Neural crest cell (in vitro differentiated cells): ENCODE results near the gene DAP. TPM values are rescaled to one million over a fixed set of nuclear protein-coding genes. Genes with fewer than 3 reads are reported as not detected.
"Not testable (repeated sequence)": the region's sequence is repeated elsewhere in the genome, so short reads cannot be mapped to it uniquely, and the experiment has no call there.

Experiments
- DNase-seq: peaks from one replicate; pipeline ENCODE4 v3.0.0; 2021; ENCODE audit warnings: low read depth, mixed read lengths, low spot score
- H3K27ac Mint-ChIP-seq: one replicate; pipeline ENCODE4 v1.8.0; 2021; ENCODE audit warnings: mild to moderate bottlenecking, mixed read lengths; ENCODE audit not compliant: unreplicated experiment
- H3K27me3 Mint-ChIP-seq: 2 replicates; pipeline ENCODE4 v1.8.0; 2021; ENCODE audit warnings: low read depth, mild to moderate bottlenecking, mixed read lengths
- H3K36me3 Mint-ChIP-seq: 2 replicates; pipeline ENCODE4 v1.8.0; 2021; ENCODE audit warnings: low read depth, mild to moderate bottlenecking, mixed read lengths
- H3K4me1 Mint-ChIP-seq: 2 replicates; pipeline ENCODE4 v1.8.0; 2021; ENCODE audit warnings: mixed read lengths
- H3K4me3 Mint-ChIP-seq: one replicate; pipeline ENCODE4 v1.8.0; 2021; ENCODE audit warnings: mild to moderate bottlenecking, mixed read lengths
- H3K9me3 Mint-ChIP-seq: 2 replicates; pipeline ENCODE4 v1.8.0; 2021; ENCODE audit warnings: mixed read lengths
- CTCF ChIP-seq: fragments of 200-600 bp; sonication (generic); conservative IDR thresholded peaks from 2 replicates; pipeline ENCODE4 v1.5.0; 2021; ENCODE audit warnings: antibody characterized with exemption, mild to moderate bottlenecking
- total RNA-seq: library from RNA; stranded (reverse); gene quantifications from 2 replicates; pipeline ENCODE4 v1.2.1, GENCODE V29; 2021

Gene DAP
- total RNA-seq, 1 donor from 2014 or later = 107 TPM

- Mint-ChIP-seq H3K4me1 (no peaks in the 10 kb centered on the region), H3K4me3 (no peak overlapping the region), H3K36me3 (peaks cover 39% of the 10 kb centered on the region), H3K27ac (no peak overlapping the region), H3K9me3 (peaks cover 6% of the 10 kb centered on the region), H3K27me3 (no peaks in the 10 kb centered on the region)
- no peak for DNase-seq
- TF ChIP-seq CTCF = no peak
These were observed 41.1 kb downstream of the DAP start for GRCh38 chr5:10719965-10720364.

DNA sequence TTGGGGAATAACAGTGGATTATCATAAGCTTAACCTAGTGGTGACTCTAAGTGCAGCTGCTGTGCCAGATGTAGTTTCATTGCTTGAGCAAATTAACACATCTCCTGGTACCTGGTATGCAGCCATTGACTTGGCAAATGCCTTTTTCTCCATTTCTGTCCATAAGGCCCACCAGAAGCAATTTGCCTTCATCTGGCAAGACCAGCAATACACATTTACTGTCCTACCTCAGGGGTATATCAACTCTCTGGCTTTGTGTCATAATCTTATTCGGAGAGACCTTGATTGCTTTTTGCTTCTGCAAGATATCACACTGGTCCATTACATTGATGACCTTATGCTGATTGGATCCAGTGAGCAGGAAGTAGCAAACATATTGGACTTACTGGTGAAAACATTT lies 42.4 kb downstream of the DAP start:
- not testable (repeated sequence) for H3K4me3 Mint-ChIP-seq, H3K9me3 Mint-ChIP-seq, H3K27ac Mint-ChIP-seq, H3K27me3 Mint-ChIP-seq, H3K4me1 Mint-ChIP-seq, DNase-seq
- peaks cover 46% of the 10 kb centered on the region for H3K36me3 Mint-ChIP-seq

- H3K36me3 Mint-ChIP-seq = peaks cover 52% of the 10 kb centered on the region
- not testable (repeated sequence) for H3K27ac Mint-ChIP-seq, H3K4me3 Mint-ChIP-seq, DNase-seq, H3K27me3 Mint-ChIP-seq, H3K4me1 Mint-ChIP-seq, H3K9me3 Mint-ChIP-seq
These were observed 44.2 kb downstream of the DAP start for GRCh38 chr5:10716825-10717224.

- Mint-ChIP-seq H3K4me3 (no peak overlapping the region), H3K27me3 (no peaks in the 10 kb centered on the region), H3K36me3 (peaks cover 46% of the 10 kb centered on the region), H3K4me1 (no peaks in the 10 kb centered on the region), H3K27ac (no peak overlapping the region), H3K9me3 (peaks cover 4% of the 10 kb centered on the region)
- DNase-seq = no peak
- no peak for TF ChIP-seq CTCF
These were observed 45.3 kb downstream of the DAP start for GRCh38 chr5:10715605-10716290.

- Mint-ChIP-seq H3K9me3 (no peaks in the 10 kb centered on the region), H3K36me3 (peaks cover 36% of the 10 kb centered on the region), H3K4me1 (no peaks in the 10 kb centered on the region), H3K27me3 (no peaks in the 10 kb centered on the region), H3K27ac (no peak overlapping the region), H3K4me3 (no peak overlapping the region)
- TF ChIP-seq CTCF = no peak
- no peak for DNase-seq
These were observed 48.3 kb downstream of the DAP start for GRCh38 chr5:10712574-10713366.

DNA sequence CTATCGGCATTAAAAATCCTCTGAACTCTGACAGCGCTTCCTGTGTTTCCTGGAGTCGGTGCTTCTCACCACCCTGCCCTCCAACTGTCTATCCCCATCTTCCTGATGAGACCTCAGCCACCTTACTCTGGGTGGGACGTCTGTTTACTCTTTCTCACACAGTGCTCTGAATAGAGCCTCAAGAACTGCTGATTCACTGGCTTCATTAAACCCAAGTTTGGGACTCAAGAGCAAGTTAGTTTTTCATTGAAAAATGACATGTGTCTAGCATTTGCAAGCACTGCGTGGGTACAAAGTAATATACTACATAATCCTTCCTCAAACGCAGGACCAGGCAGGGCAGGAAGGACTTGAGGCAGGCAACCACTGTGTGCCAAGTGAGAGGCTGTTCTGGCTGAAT lies 49.5 kb downstream of the DAP start:
- peaks cover 32% of the 10 kb centered on the region for H3K36me3 Mint-ChIP-seq
- TF ChIP-seq CTCF = no peak
- H3K9me3 Mint-ChIP-seq = no peaks in the 10 kb centered on the region
- no peak for DNase-seq
- no peak overlapping the region for H3K4me3 Mint-ChIP-seq
- no peaks in the 10 kb centered on the region for H3K27me3 Mint-ChIP-seq
- no peaks in the 10 kb centered on the region for H3K4me1 Mint-ChIP-seq
- peak overlapping the region; percentile 39 for H3K27ac Mint-ChIP-seq
